Measurements from ENCODE around the gene ARHGDIB.

Gene ARHGDIB

GRCh38 chr12:14954269-14954668 lies 7.1 kb downstream of the ARHGDIB start:
- TF ChIP-seq CTCF (conservative IDR thresholded peaks at IDR 0.05; ENCODE audit: control insufficient read depth, insufficient read depth, low read depth, low read length), result no peak
- no peak overlapping the region for H3K4me3 ChIP-seq (ENCODE audit: control insufficient read depth, low read depth, low read length)
- no peak for DNase-seq (ENCODE audit: low read depth)

- no peak overlapping the region for H3K4me3 ChIP-seq (ENCODE audit: control insufficient read depth, low read depth, low read length)
- no peak for DNase-seq (ENCODE audit: low read depth)
Measured at GRCh38 chr12:14953752-14954151, 7.6 kb downstream of the ARHGDIB start.

GRCh38 chr12:14952299-14952921 lies 9.0 kb downstream of the ARHGDIB start:
- TF ChIP-seq CTCF (conservative IDR thresholded peaks at IDR 0.05; ENCODE audit: control insufficient read depth, insufficient read depth, low read depth, low read length), result no peak
- peak; percentile 90 for DNase-seq (ENCODE audit: low read depth)
- H3K4me3 ChIP-seq (ENCODE audit: control insufficient read depth, low read depth, low read length), result no peak overlapping the region

More at GRCh38 chr12:14953752-14954151, 7.6 kb downstream of the ARHGDIB start:
- TF ChIP-seq CTCF (conservative IDR thresholded peaks at IDR 0.05; ENCODE audit: control insufficient read depth, insufficient read depth, low read depth, low read length), result no peak

GRCh38 chr12:14951851-14952250 lies 9.6 kb downstream of the ARHGDIB start:
- TF ChIP-seq CTCF (conservative IDR thresholded peaks at IDR 0.05; ENCODE audit: control insufficient read depth, insufficient read depth, low read depth, low read length), result no peak
- no peak for DNase-seq (ENCODE audit: low read depth)
- H3K4me3 ChIP-seq (ENCODE audit: control insufficient read depth, low read depth, low read length), result no peak overlapping the region

GRCh38 chr12:14950982-14951746 lies 10.2 kb downstream of the ARHGDIB start:
- H3K4me3 ChIP-seq (ENCODE audit: control insufficient read depth, low read depth, low read length), result no peak overlapping the region
- TF ChIP-seq CTCF (conservative IDR thresholded peaks at IDR 0.05; ENCODE audit: control insufficient read depth, insufficient read depth, low read depth, low read length), result no peak
- no peak for DNase-seq (ENCODE audit: low read depth)

- no peak for DNase-seq (ENCODE audit: low read depth)
- TF ChIP-seq CTCF (conservative IDR thresholded peaks at IDR 0.05; ENCODE audit: control insufficient read depth, insufficient read depth, low read depth, low read length), result no peak
Measured at GRCh38 chr12:14950421-14950820, 11.0 kb downstream of the ARHGDIB start.

More at GRCh38 chr12:14950421-14950820, 11.0 kb downstream of the ARHGDIB start:
- H3K4me3 ChIP-seq (ENCODE audit: control insufficient read depth, low read depth, low read length), result no peak overlapping the region
